Measurements from ENCODE around the gene RNGTT. TPM values are rescaled to one million over a fixed set of nuclear protein-coding genes. Genes with fewer than 3 reads are reported as not detected.

Gene RNGTT
- total RNA-seq, 4 donors from 2014 or later: 13.9 to 20.5 (median 18.4) TPM

DNA sequence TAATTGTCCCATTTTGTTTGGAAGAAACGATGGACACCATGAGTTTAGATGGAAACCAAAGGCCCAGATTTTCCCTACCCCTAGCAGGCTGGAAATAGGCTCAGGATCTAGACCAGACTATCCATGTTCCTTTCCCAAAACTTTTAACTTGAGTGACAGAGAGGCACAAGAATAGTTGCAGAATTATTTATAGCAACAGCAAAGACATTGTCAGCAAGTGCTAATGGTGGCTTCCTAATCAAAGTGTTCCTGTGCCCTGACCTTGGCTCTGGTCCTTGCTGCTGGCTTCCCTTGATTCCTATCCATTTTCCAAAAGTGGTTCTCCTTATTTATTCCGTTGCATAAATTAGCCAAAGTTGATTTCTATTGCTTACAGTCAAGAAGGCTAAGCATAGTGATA lies 103.1 kb downstream of the RNGTT start:
- Histone ChIP-seq H3K27ac (no peak overlapping the region), H3K27me3 (no peaks in the 10 kb centered on the region), H3K36me3 (peaks cover 0 to 5% (median 0%) of the 10 kb centered on the region in 3 donors), H3K9me3 (no peaks in the 10 kb centered on the region), H3K4me3 (no peak overlapping the region), H3K4me1 (peaks cover 0 to 5% (median 0%) of the 10 kb centered on the region in 4 donors)
- no peak for TF ChIP-seq EP300 (IDR thresholded peaks at IDR 0.05)
- no peak for TF ChIP-seq POLR2A (IDR thresholded peaks at IDR 0.05)
- TF ChIP-seq, protein P1, sequence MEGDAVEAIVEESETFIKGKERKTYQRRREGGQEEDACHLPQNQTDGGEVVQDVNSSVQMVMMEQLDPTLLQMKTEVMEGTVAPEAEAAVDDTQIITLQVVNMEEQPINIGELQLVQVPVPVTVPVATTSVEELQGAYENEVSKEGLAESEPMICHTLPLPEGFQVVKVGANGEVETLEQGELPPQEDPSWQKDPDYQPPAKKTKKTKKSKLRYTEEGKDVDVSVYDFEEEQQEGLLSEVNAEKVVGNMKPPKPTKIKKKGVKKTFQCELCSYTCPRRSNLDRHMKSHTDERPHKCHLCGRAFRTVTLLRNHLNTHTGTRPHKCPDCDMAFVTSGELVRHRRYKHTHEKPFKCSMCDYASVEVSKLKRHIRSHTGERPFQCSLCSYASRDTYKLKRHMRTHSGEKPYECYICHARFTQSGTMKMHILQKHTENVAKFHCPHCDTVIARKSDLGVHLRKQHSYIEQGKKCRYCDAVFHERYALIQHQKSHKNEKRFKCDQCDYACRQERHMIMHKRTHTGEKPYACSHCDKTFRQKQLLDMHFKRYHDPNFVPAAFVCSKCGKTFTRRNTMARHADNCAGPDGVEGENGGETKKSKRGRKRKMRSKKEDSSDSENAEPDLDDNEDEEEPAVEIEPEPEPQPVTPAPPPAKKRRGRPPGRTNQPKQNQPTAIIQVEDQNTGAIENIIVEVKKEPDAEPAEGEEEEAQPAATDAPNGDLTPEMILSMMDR (IDR thresholded peaks at IDR 0.05): no peak
- 95 to 99% methylated on average over 2 of the region's 2 CpGs for WGBS, 2 donors
- no peak for DNase-seq (ENCODE audit: low spot score in 2 of 2)

DNA sequence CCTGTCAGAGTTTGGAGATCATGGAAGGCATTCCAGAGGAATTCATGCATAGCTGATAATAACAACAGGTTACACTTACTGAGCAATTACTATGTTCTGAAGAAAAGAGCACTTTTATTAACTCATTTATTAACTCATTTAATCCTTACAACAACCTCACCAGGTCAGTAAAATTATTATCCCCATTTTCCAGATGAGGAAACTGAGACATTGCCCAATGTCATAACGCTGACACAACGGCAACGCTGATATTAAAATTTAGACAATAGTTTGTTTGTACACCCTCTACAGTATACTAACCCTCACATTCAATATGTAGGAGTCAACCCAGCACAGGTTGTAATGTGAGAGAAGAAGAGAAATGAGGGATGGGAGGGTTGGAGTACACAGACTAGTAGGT lies 105.0 kb downstream of the RNGTT start:
- peaks cover 0 to 5% (median 0%) of the 10 kb centered on the region in 4 donors for H3K4me1 ChIP-seq
- TF ChIP-seq EP300 (IDR thresholded peaks at IDR 0.05): no peak
- WGBS, 2 donors: 89 to 95% methylated on average over 3 of the region's 3 CpGs
- H3K9me3 ChIP-seq: no peaks in the 10 kb centered on the region
- no peak for DNase-seq (ENCODE audit: low spot score in 2 of 2)
- H3K27ac ChIP-seq: no peak overlapping the region
- H3K27me3 ChIP-seq: no peaks in the 10 kb centered on the region
- H3K36me3 ChIP-seq: peaks cover 0 to 5% (median 0%) of the 10 kb centered on the region in 3 donors
- no peak overlapping the region for H3K4me3 ChIP-seq

DNA sequence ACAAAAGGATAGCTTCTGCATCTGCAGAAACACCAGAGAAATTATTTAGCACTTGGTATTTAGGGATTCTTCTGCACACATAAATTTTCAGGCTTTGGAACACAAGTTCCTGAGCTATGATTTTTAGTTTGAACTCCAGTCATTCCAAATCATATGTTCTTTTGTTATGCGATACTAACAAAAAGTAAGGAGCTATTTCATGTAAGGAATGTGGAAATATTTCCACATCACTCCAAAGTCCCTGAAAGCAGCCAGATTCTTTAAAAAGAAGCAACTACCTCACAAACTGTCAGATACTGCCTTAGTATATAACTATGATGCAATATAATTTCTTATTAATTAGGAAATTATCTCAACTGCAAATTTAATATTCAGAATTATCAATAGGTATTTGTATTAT lies 106.9 kb downstream of the RNGTT start:
- WGBS, 2 donors: 69 to 70% methylated on average over 1 of the region's 1 CpG

DNA sequence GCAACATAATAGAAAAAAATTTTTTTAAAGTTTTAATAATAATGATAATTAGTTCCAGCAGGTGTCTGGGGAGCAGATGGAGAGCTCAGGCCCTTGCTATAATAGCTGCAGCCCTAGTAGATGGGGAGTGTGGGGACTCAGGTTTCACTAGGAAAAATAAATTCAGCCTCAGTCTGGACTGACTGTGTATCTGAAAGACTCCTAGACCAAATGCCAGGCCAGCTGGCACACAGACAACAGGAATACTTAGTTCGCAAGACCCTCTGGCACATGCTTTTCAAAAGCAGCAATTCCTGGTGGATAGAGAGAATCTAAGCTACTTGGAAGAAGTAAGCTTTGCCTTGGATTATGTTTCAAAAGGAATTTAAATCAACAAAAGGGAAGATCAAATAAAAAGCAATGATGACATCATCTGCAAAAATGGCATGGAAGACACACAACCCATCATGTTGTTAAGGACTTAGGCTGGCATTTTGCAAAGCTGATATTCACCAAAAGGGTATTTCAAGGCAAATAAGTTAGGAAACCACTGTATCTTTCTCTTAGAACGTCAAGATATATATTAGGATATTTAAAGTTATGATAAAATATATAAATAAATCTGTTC lies 107.8 kb downstream of the RNGTT start:
- no peak overlapping the region for H3K27ac ChIP-seq
- no peak overlapping the region for H3K4me3 ChIP-seq
- H3K36me3 ChIP-seq: no peaks in the 10 kb centered on the region
- no peaks in the 10 kb centered on the region for H3K9me3 ChIP-seq
- H3K4me1 ChIP-seq: peaks cover 0 to 5% (median 0%) of the 10 kb centered on the region in 4 donors
- H3K27me3 ChIP-seq: no peaks in the 10 kb centered on the region
- WGBS, 2 donors: 75 to 77% methylated on average over 2 of the region's 2 CpGs
- DNase-seq (ENCODE audit: low spot score in 2 of 2): no peak
- TF ChIP-seq EP300 (IDR thresholded peaks at IDR 0.05): no peak

More for the DNA sequence above, 106.9 kb downstream of the RNGTT start:
- Histone ChIP-seq H3K36me3 (no peaks in the 10 kb centered on the region), H3K9me3 (no peaks in the 10 kb centered on the region), H3K27ac (no peak overlapping the region), H3K4me1 (peaks cover 0 to 5% (median 0%) of the 10 kb centered on the region in 4 donors), H3K4me3 (no peak overlapping the region), H3K27me3 (no peaks in the 10 kb centered on the region)
- no peak for TF ChIP-seq EP300 (IDR thresholded peaks at IDR 0.05)
- no peak for TF ChIP-seq POLR2A (IDR thresholded peaks at IDR 0.05)
- TF ChIP-seq, protein P1 (IDR thresholded peaks at IDR 0.05): no peak
- DNase-seq (ENCODE audit: low spot score in 2 of 2): no peak

DNA sequence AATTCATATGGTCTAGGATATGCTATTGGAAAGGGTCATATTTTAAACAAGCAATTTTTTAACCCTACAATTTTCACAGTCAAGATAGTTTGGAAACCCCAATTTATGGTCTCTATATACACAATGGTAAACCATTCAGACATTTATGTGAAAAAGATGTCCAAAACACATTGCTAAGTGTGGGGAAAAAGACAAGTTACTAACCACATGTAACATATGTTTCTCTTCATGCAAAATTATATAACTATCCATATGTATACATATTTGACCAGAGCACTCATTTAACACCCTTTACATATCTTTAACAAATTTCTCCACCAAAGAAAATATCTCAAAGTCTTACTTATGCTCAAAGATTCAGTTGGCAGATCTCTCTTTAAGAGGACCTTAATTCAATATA lies 110.6 kb downstream of the RNGTT start:
- TF ChIP-seq POLR2A (IDR thresholded peaks at IDR 0.05) (no peak), EP300 (IDR thresholded peaks at IDR 0.05) (no peak)
- Histone ChIP-seq H3K27ac (no peak overlapping the region), H3K4me1 (peaks cover 0 to 5% (median 0%) of the 10 kb centered on the region in 4 donors), H3K9me3 (no peaks in the 10 kb centered on the region), H3K4me3 (no peak overlapping the region), H3K27me3 (no peaks in the 10 kb centered on the region), H3K36me3 (no peaks in the 10 kb centered on the region)
- DNase-seq (ENCODE audit: low spot score in 2 of 2): no peak

DNA sequence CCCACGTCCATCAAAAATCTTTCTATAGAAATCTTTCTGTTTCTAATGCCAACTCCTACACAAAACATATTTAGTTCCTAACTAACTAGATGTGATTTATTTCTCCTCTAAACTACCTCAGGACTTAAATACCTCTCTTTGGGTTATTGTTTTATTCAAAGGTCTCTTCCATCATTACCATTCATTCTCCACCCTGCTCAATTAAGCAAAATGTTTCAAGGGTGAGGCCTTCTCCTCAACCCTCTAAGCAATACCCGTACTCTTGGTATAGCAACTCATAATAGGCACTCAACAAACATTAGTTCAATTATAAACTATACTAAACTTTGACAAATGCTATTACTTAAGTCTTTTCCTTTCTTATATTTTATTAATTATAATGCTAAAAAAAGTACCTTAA lies 111.4 kb downstream of the RNGTT start:
- no peak for TF ChIP-seq EP300 (IDR thresholded peaks at IDR 0.05)
- TF ChIP-seq POLR2A (IDR thresholded peaks at IDR 0.05): no peak
- TF ChIP-seq, protein P1 (IDR thresholded peaks at IDR 0.05): no peak
- Histone ChIP-seq H3K36me3 (no peaks in the 10 kb centered on the region), H3K4me3 (no peak overlapping the region), H3K4me1 (peaks cover 0 to 5% (median 0%) of the 10 kb centered on the region in 4 donors), H3K27me3 (no peaks in the 10 kb centered on the region), H3K27ac (no peak overlapping the region), H3K9me3 (no peaks in the 10 kb centered on the region)
- no peak for DNase-seq (ENCODE audit: low spot score in 2 of 2)
- WGBS, 2 donors: 89 to 91% methylated on average over 2 of the region's 2 CpGs
